ENCODE data around the gene C1orf141. TPM values are rescaled to one million over a fixed set of nuclear protein-coding genes. Genes with fewer than 3 reads are reported as not detected.

The C1orf141 gene
- total and polyA plus RNA-seq, 2 donors (not counting 3 experiments of a cell fraction or from before 2014, with no cell fraction given): not detected

DNA sequence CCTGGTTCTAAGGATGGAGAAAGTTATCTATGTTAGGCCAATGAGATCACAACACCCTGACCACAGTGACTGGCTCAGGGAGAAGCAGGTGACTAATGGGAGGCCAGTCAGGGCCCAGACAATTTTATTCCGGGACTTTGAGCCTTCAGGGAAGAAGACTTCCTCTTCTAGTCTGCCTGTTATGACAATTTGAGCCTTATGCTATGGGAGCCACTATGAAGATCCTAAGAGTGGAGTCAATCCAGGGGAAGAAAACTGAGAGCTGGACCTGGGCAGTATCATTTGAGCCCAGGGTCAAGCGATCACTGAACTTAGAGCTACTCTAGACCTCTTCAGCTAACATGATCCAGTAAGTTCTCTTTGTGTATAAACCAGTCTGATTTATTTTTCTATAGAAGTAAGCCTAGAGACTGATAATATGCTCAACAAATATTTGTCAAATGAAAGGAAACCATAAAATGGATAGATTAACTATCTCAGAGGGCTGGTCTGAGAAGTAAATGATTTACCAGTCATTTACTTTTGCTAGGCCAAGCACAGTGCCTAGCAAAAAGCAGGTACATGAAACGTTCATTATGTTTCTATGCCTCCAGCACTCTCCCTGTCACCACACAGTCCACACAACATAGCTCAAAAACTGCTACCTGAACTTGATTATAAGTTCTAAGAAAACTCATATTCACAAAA, 4.2 kb upstream of the C1orf141 start:
- CTCF ChIA-PET: interaction anchor here (1.1 kb wide), 1 partner anchor 635 kb away, joined by 3 read pairs; no protein-coding TSS in a partner anchor
- TF ChIP-seq FOS (IDR thresholded peaks at IDR 0.05; ENCODE audit: borderline replicate concordance, insufficient read depth, low read length) (no peak), MYC (IDR thresholded peaks at IDR 0.05; ENCODE audit: low read depth, low read length) (no peak), JUN (IDR thresholded peaks at IDR 0.05; ENCODE audit: borderline replicate concordance, insufficient read depth, insufficient read length, low read depth) (no peak), POLR2A (IDR thresholded peaks at IDR 0.05; ENCODE audit: low read depth, low read length) (no peak), EZH2 (IDR thresholded peaks at IDR 0.05; ENCODE audit: borderline replicate concordance, low read depth, low read length, severe bottlenecking) (no peak), POLR2AphosphoS5 (IDR thresholded peaks at IDR 0.05; ENCODE audit: insufficient read depth, low read depth, low read length) (no peak), GATA2 (IDR thresholded peaks at IDR 0.05; ENCODE audit: insufficient read depth, insufficient read length, low read depth, low read length) (no peak)
- TF ChIP-seq, protein P1, sequence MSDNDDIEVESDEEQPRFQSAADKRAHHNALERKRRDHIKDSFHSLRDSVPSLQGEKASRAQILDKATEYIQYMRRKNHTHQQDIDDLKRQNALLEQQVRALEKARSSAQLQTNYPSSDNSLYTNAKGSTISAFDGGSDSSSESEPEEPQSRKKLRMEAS (IDR thresholded peaks at IDR 0.05; ENCODE audit: insufficient read depth, insufficient read length): no peak
- TF ChIP-seq, protein P2, sequence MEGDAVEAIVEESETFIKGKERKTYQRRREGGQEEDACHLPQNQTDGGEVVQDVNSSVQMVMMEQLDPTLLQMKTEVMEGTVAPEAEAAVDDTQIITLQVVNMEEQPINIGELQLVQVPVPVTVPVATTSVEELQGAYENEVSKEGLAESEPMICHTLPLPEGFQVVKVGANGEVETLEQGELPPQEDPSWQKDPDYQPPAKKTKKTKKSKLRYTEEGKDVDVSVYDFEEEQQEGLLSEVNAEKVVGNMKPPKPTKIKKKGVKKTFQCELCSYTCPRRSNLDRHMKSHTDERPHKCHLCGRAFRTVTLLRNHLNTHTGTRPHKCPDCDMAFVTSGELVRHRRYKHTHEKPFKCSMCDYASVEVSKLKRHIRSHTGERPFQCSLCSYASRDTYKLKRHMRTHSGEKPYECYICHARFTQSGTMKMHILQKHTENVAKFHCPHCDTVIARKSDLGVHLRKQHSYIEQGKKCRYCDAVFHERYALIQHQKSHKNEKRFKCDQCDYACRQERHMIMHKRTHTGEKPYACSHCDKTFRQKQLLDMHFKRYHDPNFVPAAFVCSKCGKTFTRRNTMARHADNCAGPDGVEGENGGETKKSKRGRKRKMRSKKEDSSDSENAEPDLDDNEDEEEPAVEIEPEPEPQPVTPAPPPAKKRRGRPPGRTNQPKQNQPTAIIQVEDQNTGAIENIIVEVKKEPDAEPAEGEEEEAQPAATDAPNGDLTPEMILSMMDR (IDR thresholded peaks at IDR 0.05; ENCODE audit: extremely low read depth in 1 of 2, insufficient read depth in 1 of 2, low read depth in 1 of 2, low read length in 2 of 2): no peak
- intact Hi-C loops (cut with micrococcal nuclease): no loop called here
- H3K27me3 ChIP-seq (ENCODE audit: control insufficient read depth in 2 of 2, insufficient read depth in 2 of 2, low read length in 2 of 2): peaks cover 0 to 8% of the 10 kb centered on the region in 2 experiments
- no peaks in the 10 kb centered on the region for H3K9me1 ChIP-seq (replicated peaks; ENCODE audit: control insufficient read depth, extremely low read depth, insufficient read depth, low read length)
- no peak overlapping the region for H2AFZ ChIP-seq (ENCODE audit: low read depth, low read length)
- dilution Hi-C loops (cut with MboI; ENCODE audit: extremely low pct_ligation_motif_present, low sequenced_read_pairs): no loop called here
- POLR2A ChIA-PET: no interaction called here
- H3K27ac ChIP-seq (ENCODE audit: insufficient read depth, low read depth, low read length): no peak overlapping the region
- H3K36me3 ChIP-seq (ENCODE audit: control insufficient read depth in 2 of 2, extremely low read depth in 1 of 2, insufficient read depth in 2 of 2, low read length in 2 of 2): no peaks in the 10 kb centered on the region
- H3K9ac ChIP-seq (replicated peaks; ENCODE audit: extremely low read depth, insufficient read depth, low read length): no peak overlapping the region
- H3K4me1 ChIP-seq (ENCODE audit: control insufficient read depth, extremely low read depth, insufficient read depth, low read length): peaks cover 6% of the 10 kb centered on the region
- no peaks in the 10 kb centered on the region for H3K79me2 ChIP-seq (ENCODE audit: control insufficient read depth, insufficient read depth, low read length)
- no peak for DNase-seq (ENCODE audit: low read depth, low spot score)
- no peaks in the 10 kb centered on the region for H3K9me3 ChIP-seq (replicated peaks; ENCODE audit: control insufficient read depth, insufficient read depth, low read length)
- no peak overlapping the region for H3K4me3 ChIP-seq (replicated peaks in 1 of 3; ENCODE audit: insufficient read depth in 1 of 3, low read depth in 1 of 3, low read length in 3 of 3)
- H3K4me2 ChIP-seq (ENCODE audit: insufficient read depth, low read length): no peak overlapping the region
- FAIRE-seq: no peak
- no peaks in the 10 kb centered on the region for H4K20me1 ChIP-seq (replicated peaks; ENCODE audit: control insufficient read depth, extremely low read depth, insufficient read depth, low read length)
- BruUV-seq (replicated peaks): no TSS peak

All from endothelial cell of umbilical vein (primary cell).